Measurements from ENCODE around the gene PDGFRB. TPM values are rescaled to one million over a fixed set of nuclear protein-coding genes. Genes with fewer than 3 reads are reported as not detected.

Gene PDGFRB
- total RNA-seq, 1 experiment from 2014 or later, result not detected

DNA sequence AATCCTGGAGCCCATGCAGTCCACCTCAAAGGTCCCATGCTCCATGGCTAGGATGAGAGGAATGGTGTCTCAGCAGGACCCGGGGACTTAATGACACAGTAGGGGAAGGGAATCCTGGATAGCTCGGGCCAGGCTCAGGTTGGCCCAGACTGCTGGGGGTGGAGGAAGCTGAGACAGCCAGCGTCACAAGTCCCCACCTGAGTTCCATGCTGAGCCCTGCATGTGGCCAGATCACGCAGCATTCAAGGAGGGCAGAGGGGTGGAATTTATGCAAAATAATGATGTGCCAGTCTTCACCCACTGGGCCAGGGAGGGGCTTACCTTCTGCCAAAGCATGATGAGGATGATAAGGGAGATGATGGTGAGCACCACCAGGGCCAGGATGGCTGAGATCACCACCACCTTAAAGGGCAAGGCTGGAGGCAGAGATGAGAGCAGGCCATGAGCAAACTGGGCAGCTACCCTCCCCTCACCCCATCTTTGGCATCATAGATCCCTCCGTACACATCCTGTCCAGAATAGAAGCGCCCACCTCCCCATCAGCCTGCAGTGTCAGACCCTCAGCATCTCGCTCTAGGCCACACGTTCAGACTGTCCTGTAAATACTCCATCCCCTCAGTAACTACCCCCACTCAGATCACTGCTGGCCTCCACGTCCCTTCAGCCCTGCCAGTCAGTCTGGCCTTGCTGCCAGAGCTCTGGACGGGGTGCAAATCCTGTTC is 29.3 kb downstream of the PDGFRB start:
- no peak for DNase-seq
- H2AFZ ChIP-seq, result no peak overlapping the region
- no peak overlapping the region for H3K4me3 ChIP-seq
- H3F3A ChIP-seq (ENCODE audit: insufficient read depth, low read depth), result no peaks in the 10 kb centered on the region
- TF ChIP-seq EZH2 (IDR thresholded peaks at IDR 0.05; ENCODE audit: low read depth), result no peak
- TF ChIP-seq, protein P1, sequence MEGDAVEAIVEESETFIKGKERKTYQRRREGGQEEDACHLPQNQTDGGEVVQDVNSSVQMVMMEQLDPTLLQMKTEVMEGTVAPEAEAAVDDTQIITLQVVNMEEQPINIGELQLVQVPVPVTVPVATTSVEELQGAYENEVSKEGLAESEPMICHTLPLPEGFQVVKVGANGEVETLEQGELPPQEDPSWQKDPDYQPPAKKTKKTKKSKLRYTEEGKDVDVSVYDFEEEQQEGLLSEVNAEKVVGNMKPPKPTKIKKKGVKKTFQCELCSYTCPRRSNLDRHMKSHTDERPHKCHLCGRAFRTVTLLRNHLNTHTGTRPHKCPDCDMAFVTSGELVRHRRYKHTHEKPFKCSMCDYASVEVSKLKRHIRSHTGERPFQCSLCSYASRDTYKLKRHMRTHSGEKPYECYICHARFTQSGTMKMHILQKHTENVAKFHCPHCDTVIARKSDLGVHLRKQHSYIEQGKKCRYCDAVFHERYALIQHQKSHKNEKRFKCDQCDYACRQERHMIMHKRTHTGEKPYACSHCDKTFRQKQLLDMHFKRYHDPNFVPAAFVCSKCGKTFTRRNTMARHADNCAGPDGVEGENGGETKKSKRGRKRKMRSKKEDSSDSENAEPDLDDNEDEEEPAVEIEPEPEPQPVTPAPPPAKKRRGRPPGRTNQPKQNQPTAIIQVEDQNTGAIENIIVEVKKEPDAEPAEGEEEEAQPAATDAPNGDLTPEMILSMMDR (conservative IDR thresholded peaks at IDR 0.05), result no peak
- H3K27ac ChIP-seq, result no peak overlapping the region
- H3K4me1 ChIP-seq (replicated peaks; ENCODE audit: insufficient read depth), result peaks cover 7% of the 10 kb centered on the region
- no peaks in the 10 kb centered on the region for H3K27me3 ChIP-seq (ENCODE audit: insufficient read depth, low read depth)
- no peaks in the 10 kb centered on the region for H3K9me3 ChIP-seq (ENCODE audit: insufficient read depth, low read depth)
- intact Hi-C loops (cut with micrococcal nuclease; ENCODE audit: unreplicated experiment), result no loop called here
- ChIA-PET POLR2A (ENCODE audit: unreplicated experiment) (interaction anchor here (0.7 kb wide), 1 partner anchor 36 kb away, joined by 3 read pairs; no protein-coding TSS in a partner anchor), CTCF (no interaction called here)
- H3K4me2 ChIP-seq, result no peak overlapping the region
- H3K9me2 ChIP-seq (ENCODE audit: insufficient read depth), result no peaks in the 10 kb centered on the region
- H3K79me2 ChIP-seq (ENCODE audit: low read depth), result no peaks in the 10 kb centered on the region
- BruUV-seq (replicated peaks), result no TSS peak
- H3K36me3 ChIP-seq (ENCODE audit: low read depth), result no peaks in the 10 kb centered on the region
- no peaks in the 10 kb centered on the region for H4K20me1 ChIP-seq (ENCODE audit: insufficient read depth)

- DNase-seq, result no peak
- Histone ChIP-seq H2AFZ (no peak overlapping the region), H3K36me3 (ENCODE audit: low read depth) (no peaks in the 10 kb centered on the region), H4K20me1 (ENCODE audit: insufficient read depth) (no peaks in the 10 kb centered on the region), H3K79me2 (ENCODE audit: low read depth) (no peaks in the 10 kb centered on the region), H3K27ac (no peak overlapping the region), H3F3A (ENCODE audit: insufficient read depth, low read depth) (no peaks in the 10 kb centered on the region), H3K27me3 (ENCODE audit: insufficient read depth, low read depth) (no peaks in the 10 kb centered on the region), H3K4me3 (no peak overlapping the region), H3K9me2 (ENCODE audit: insufficient read depth) (no peaks in the 10 kb centered on the region), H3K4me2 (no peak overlapping the region), H3K9me3 (ENCODE audit: insufficient read depth, low read depth) (no peaks in the 10 kb centered on the region), H3K4me1 (replicated peaks; ENCODE audit: insufficient read depth) (peaks cover 7% of the 10 kb centered on the region)
- POLR2A ChIA-PET (ENCODE audit: unreplicated experiment), result no interaction called here
- CTCF ChIA-PET, result interaction anchor here (0.8 kb wide), 1 partner anchor 14 kb away, joined by 20 read pairs; no protein-coding TSS in a partner anchor
- TF ChIP-seq, protein P1 (conservative IDR thresholded peaks at IDR 0.05), result no peak
- TF ChIP-seq EZH2 (IDR thresholded peaks at IDR 0.05; ENCODE audit: low read depth), result no peak
- intact Hi-C loops (cut with micrococcal nuclease; ENCODE audit: unreplicated experiment), result no loop called here
- no TSS peak for BruUV-seq (replicated peaks)
Measured at GRCh38 chr5:150125334-150125733, 30.3 kb downstream of the PDGFRB start.

DNA sequence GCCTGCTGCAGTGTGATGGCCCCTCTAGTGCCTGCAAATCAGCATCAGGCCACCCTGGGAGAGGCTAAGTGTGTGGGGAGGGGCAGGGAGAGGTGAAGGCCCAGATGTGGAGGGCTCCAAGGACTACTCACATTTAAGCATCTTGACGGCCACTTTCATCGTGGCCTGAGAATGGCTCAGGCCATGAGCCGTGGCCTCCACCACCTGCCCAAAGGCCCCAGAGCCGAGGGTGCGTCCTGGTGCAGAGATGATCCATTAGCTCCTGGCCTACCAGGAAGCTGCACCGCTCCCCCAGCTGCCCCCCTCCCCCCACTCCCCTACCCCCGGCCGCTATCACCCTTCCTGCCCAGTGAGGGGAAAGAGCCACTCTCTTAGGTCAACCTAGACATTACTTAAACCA is 31.0 kb downstream of the PDGFRB start:
- H3K4me3 ChIP-seq, result no peak overlapping the region
- no peaks in the 10 kb centered on the region for H3F3A ChIP-seq (ENCODE audit: insufficient read depth, low read depth)
- no peaks in the 10 kb centered on the region for H4K20me1 ChIP-seq (ENCODE audit: insufficient read depth)
- no peaks in the 10 kb centered on the region for H3K36me3 ChIP-seq (ENCODE audit: low read depth)
- H3K4me2 ChIP-seq, result no peak overlapping the region
- intact Hi-C loops (cut with micrococcal nuclease; ENCODE audit: unreplicated experiment), result no loop called here
- CTCF ChIA-PET, result interaction anchor here (0.8 kb wide), 1 partner anchor 14 kb away, joined by 20 read pairs; no protein-coding TSS in a partner anchor
- POLR2A ChIA-PET (ENCODE audit: unreplicated experiment), result no interaction called here
- no peak for DNase-seq
- H3K9me2 ChIP-seq (ENCODE audit: insufficient read depth), result no peaks in the 10 kb centered on the region
- BruUV-seq (replicated peaks), result no TSS peak
- TF ChIP-seq EZH2 (IDR thresholded peaks at IDR 0.05; ENCODE audit: low read depth), result no peak
- no peak overlapping the region for H2AFZ ChIP-seq
- no peak overlapping the region for H3K27ac ChIP-seq
- no peaks in the 10 kb centered on the region for H3K9me3 ChIP-seq (ENCODE audit: insufficient read depth, low read depth)
- no peaks in the 10 kb centered on the region for H3K27me3 ChIP-seq (ENCODE audit: insufficient read depth, low read depth)
- no peaks in the 10 kb centered on the region for H3K79me2 ChIP-seq (ENCODE audit: low read depth)
- H3K4me1 ChIP-seq (replicated peaks; ENCODE audit: insufficient read depth), result peaks cover 7% of the 10 kb centered on the region

Data from PC-9 (cell line).